ENCODE measurements around the gene EML4.
"Not testable (repeated sequence)": the region's sequence is repeated elsewhere in the genome, so short reads cannot be mapped to it uniquely, and the experiment has no call there.

Gene EML4

GRCh38 chr2:42267530-42267929, 98.4 kb downstream of the EML4 start:
- POLR2A ChIA-PET: no interaction called here
- Histone ChIP-seq H3K27ac (ENCODE audit: insufficient read depth in 1 of 2, low read depth in 1 of 2, low read length in 2 of 2, poor library complexity in 1 of 2, severe bottlenecking in 2 of 2) (no peak overlapping the region), H3K4me1 (ENCODE audit: control extremely low read depth in 1 of 4, control insufficient read depth in 4 of 4, insufficient read depth in 4 of 4, low read length in 3 of 4) (peaks cover 0 to 3% (median 0%) of the 10 kb centered on the region in 4 experiments), H3K4me3 (ENCODE audit: control insufficient read depth in 1 of 7, extremely low read depth in 1 of 7, insufficient read depth in 4 of 7, low read depth in 2 of 7, low read length in 6 of 7) (no peak overlapping the region), H3K36me3 (ENCODE audit: control insufficient read depth in 4 of 4, insufficient read depth in 4 of 4, low read length in 3 of 4) (peaks cover 0 to 3% (median 1%) of the 10 kb centered on the region in 4 experiments), H3K9me3 (ENCODE audit: control extremely low read depth in 1 of 5, control insufficient read depth in 4 of 5, insufficient read depth in 2 of 5, low read depth in 1 of 5, low read length in 4 of 5) (no peaks in the 10 kb centered on the region), H3K27me3 (replicated peaks in 2 of 5; ENCODE audit: control insufficient read depth in 4 of 5, insufficient read depth in 5 of 5, low read length in 4 of 5) (no peaks in the 10 kb centered on the region)
- no peak for DNase-seq
- WGBS (ENCODE audit: insufficient coverage): no CpG with 5 or more reads among the region's 1 CpG
- CTCF ChIA-PET: interaction anchor here (0.7 kb wide), 1 partner anchor 12 kb away, joined by 4 read pairs; no protein-coding TSS in a partner anchor

GRCh38 chr2:42268528-42269151, 99.5 kb downstream of the EML4 start:
- DNase-seq: no peak
- WGBS (ENCODE audit: insufficient coverage): no CpG with 5 or more reads among the region's 5 CpGs
- POLR2A ChIA-PET: no interaction called here
- CTCF ChIA-PET: no interaction called here
- Histone ChIP-seq H3K4me3 (ENCODE audit: control insufficient read depth in 1 of 7, extremely low read depth in 1 of 7, insufficient read depth in 4 of 7, low read depth in 2 of 7, low read length in 6 of 7) (no peak overlapping the region), H3K9me3 (ENCODE audit: control extremely low read depth in 1 of 5, control insufficient read depth in 4 of 5, insufficient read depth in 2 of 5, low read depth in 1 of 5, low read length in 4 of 5) (no peaks in the 10 kb centered on the region), H3K27ac (ENCODE audit: insufficient read depth in 1 of 2, low read depth in 1 of 2, low read length in 2 of 2, poor library complexity in 1 of 2, severe bottlenecking in 2 of 2) (no peak overlapping the region), H3K4me1 (ENCODE audit: control extremely low read depth in 1 of 4, control insufficient read depth in 4 of 4, insufficient read depth in 4 of 4, low read length in 3 of 4) (peaks cover 0 to 3% (median 0%) of the 10 kb centered on the region in 4 experiments), H3K27me3 (replicated peaks in 2 of 5; ENCODE audit: control insufficient read depth in 4 of 5, insufficient read depth in 5 of 5, low read length in 4 of 5) (no peaks in the 10 kb centered on the region), H3K36me3 (ENCODE audit: control insufficient read depth in 4 of 4, insufficient read depth in 4 of 4, low read length in 3 of 4) (peaks cover 0 to 3% (median 1%) of the 10 kb centered on the region in 4 experiments)

- Histone ChIP-seq H3K27ac (ENCODE audit: insufficient read depth in 1 of 2, low read depth in 1 of 2, low read length in 2 of 2, poor library complexity in 1 of 2, severe bottlenecking in 2 of 2) (no peak overlapping the region), H3K4me3 (ENCODE audit: control insufficient read depth in 1 of 7, extremely low read depth in 1 of 7, insufficient read depth in 4 of 7, low read depth in 2 of 7, low read length in 6 of 7) (no peak overlapping the region), H3K9me3 (ENCODE audit: control extremely low read depth in 1 of 5, control insufficient read depth in 4 of 5, insufficient read depth in 2 of 5, low read depth in 1 of 5, low read length in 4 of 5) (no peaks in the 10 kb centered on the region), H3K36me3 (ENCODE audit: control insufficient read depth in 4 of 4, insufficient read depth in 4 of 4, low read length in 3 of 4) (peaks cover 0 to 2% (median under 1%) of the 10 kb centered on the region in 4 experiments), H3K27me3 (replicated peaks in 2 of 5; ENCODE audit: control insufficient read depth in 4 of 5, insufficient read depth in 5 of 5, low read length in 4 of 5) (no peaks in the 10 kb centered on the region), H3K4me1 (ENCODE audit: control extremely low read depth in 1 of 4, control insufficient read depth in 4 of 4, insufficient read depth in 4 of 4, low read length in 3 of 4) (peaks cover 0 to 3% (median 0%) of the 10 kb centered on the region in 4 experiments)
- POLR2A ChIA-PET: no interaction called here
- DNase-seq: no peak
- CTCF ChIA-PET: no interaction called here
- WGBS (ENCODE audit: insufficient coverage): 95% methylated on average over 4 of the region's 5 CpGs
Observed at GRCh38 chr2:42270757-42271156, 101.6 kb downstream of the EML4 start.

GRCh38 chr2:42271246-42271645, 102.1 kb downstream of the EML4 start:
- H3K4me3 ChIP-seq (ENCODE audit: control insufficient read depth in 1 of 7, extremely low read depth in 1 of 7, insufficient read depth in 4 of 7, low read depth in 2 of 7, low read length in 6 of 7); CTCF ChIA-PET: not testable (repeated sequence)
- 83% methylated on average over 3 of the region's 5 CpGs for WGBS (ENCODE audit: insufficient coverage)

GRCh38 chr2:42274863-42275262, 105.7 kb downstream of the EML4 start:
- CTCF ChIA-PET: interaction anchor here (1.0 kb wide), 1 partner anchor 10 kb away, joined by 3 read pairs; no protein-coding TSS in a partner anchor
- Histone ChIP-seq H3K9me3 (ENCODE audit: control extremely low read depth in 1 of 5, control insufficient read depth in 4 of 5, insufficient read depth in 2 of 5, low read depth in 1 of 5, low read length in 4 of 5) (no peaks in the 10 kb centered on the region), H3K36me3 (ENCODE audit: control insufficient read depth in 4 of 4, insufficient read depth in 4 of 4, low read length in 3 of 4) (peaks cover 0 to 6% (median 1%) of the 10 kb centered on the region in 4 experiments), H3K27me3 (replicated peaks in 2 of 5; ENCODE audit: control insufficient read depth in 4 of 5, insufficient read depth in 5 of 5, low read length in 4 of 5) (no peaks in the 10 kb centered on the region), H3K27ac (ENCODE audit: insufficient read depth in 1 of 2, low read depth in 1 of 2, low read length in 2 of 2, poor library complexity in 1 of 2, severe bottlenecking in 2 of 2) (no peak overlapping the region), H3K4me1 (ENCODE audit: control extremely low read depth in 1 of 4, control insufficient read depth in 4 of 4, insufficient read depth in 4 of 4, low read length in 3 of 4) (peaks cover 0 to 3% (median 0%) of the 10 kb centered on the region in 4 experiments), H3K4me3 (ENCODE audit: control insufficient read depth in 1 of 7, extremely low read depth in 1 of 7, insufficient read depth in 4 of 7, low read depth in 2 of 7, low read length in 6 of 7) (no peak overlapping the region)
- DNase-seq: no peak
- POLR2A ChIA-PET: no interaction called here
- WGBS (ENCODE audit: insufficient coverage): no CpG with 5 or more reads among the region's 2 CpGs

More at GRCh38 chr2:42271246-42271645, 102.1 kb downstream of the EML4 start:
- H3K36me3 ChIP-seq (ENCODE audit: control insufficient read depth in 4 of 4, insufficient read depth in 4 of 4, low read length in 3 of 4); DNase-seq; H3K9me3 ChIP-seq (ENCODE audit: control extremely low read depth in 1 of 5, control insufficient read depth in 4 of 5, insufficient read depth in 2 of 5, low read depth in 1 of 5, low read length in 4 of 5); H3K4me1 ChIP-seq (ENCODE audit: control extremely low read depth in 1 of 4, control insufficient read depth in 4 of 4, insufficient read depth in 4 of 4, low read length in 3 of 4); H3K27ac ChIP-seq (ENCODE audit: insufficient read depth in 1 of 2, low read depth in 1 of 2, low read length in 2 of 2, poor library complexity in 1 of 2, severe bottlenecking in 2 of 2); POLR2A ChIA-PET; H3K27me3 ChIP-seq (replicated peaks in 2 of 5; ENCODE audit: control insufficient read depth in 4 of 5, insufficient read depth in 5 of 5, low read length in 4 of 5): not testable (repeated sequence)

- H3K27ac ChIP-seq (ENCODE audit: insufficient read depth in 1 of 2, low read depth in 1 of 2, low read length in 2 of 2, poor library complexity in 1 of 2, severe bottlenecking in 2 of 2): no peak overlapping the region
- CTCF ChIA-PET: no interaction called here
Observed at GRCh38 chr2:42281416-42282081, 112.4 kb downstream of the EML4 start.

GRCh38 chr2:42284019-42284418, 114.9 kb downstream of the EML4 start:
- Histone ChIP-seq H3K4me3 (ENCODE audit: control insufficient read depth in 1 of 7, extremely low read depth in 1 of 7, insufficient read depth in 4 of 7, low read depth in 2 of 7, low read length in 6 of 7) (no peak overlapping the region), H3K27ac (ENCODE audit: insufficient read depth in 1 of 2, low read depth in 1 of 2, low read length in 2 of 2, poor library complexity in 1 of 2, severe bottlenecking in 2 of 2) (no peak overlapping the region), H3K4me1 (ENCODE audit: control extremely low read depth in 1 of 4, control insufficient read depth in 4 of 4, insufficient read depth in 4 of 4, low read length in 3 of 4) (no peaks in the 10 kb centered on the region), H3K9me3 (ENCODE audit: control extremely low read depth in 1 of 5, control insufficient read depth in 4 of 5, insufficient read depth in 2 of 5, low read depth in 1 of 5, low read length in 4 of 5) (no peaks in the 10 kb centered on the region), H3K36me3 (ENCODE audit: control insufficient read depth in 4 of 4, insufficient read depth in 4 of 4, low read length in 3 of 4) (peaks cover 0 to 10% (median 6%) of the 10 kb centered on the region in 4 experiments), H3K27me3 (replicated peaks in 2 of 5; ENCODE audit: control insufficient read depth in 4 of 5, insufficient read depth in 5 of 5, low read length in 4 of 5) (no peaks in the 10 kb centered on the region)
- ChIA-PET CTCF (interaction anchor here (1.0 kb wide), 1 partner anchor 88 kb away, joined by 3 read pairs; no protein-coding TSS in a partner anchor), POLR2A (no interaction called here)
- no CpG with 5 or more reads among the region's 6 CpGs for WGBS (ENCODE audit: insufficient coverage)
- DNase-seq: no peak

More at GRCh38 chr2:42281416-42282081, 112.4 kb downstream of the EML4 start:
- 83% methylated on average over 1 of the region's 2 CpGs for WGBS (ENCODE audit: insufficient coverage)
- Histone ChIP-seq H3K9me3 (ENCODE audit: control extremely low read depth in 1 of 5, control insufficient read depth in 4 of 5, insufficient read depth in 2 of 5, low read depth in 1 of 5, low read length in 4 of 5) (no peaks in the 10 kb centered on the region), H3K27me3 (replicated peaks in 2 of 5; ENCODE audit: control insufficient read depth in 4 of 5, insufficient read depth in 5 of 5, low read length in 4 of 5) (no peaks in the 10 kb centered on the region), H3K36me3 (ENCODE audit: control insufficient read depth in 4 of 4, insufficient read depth in 4 of 4, low read length in 3 of 4) (peaks cover 0 to 14% (median 7%) of the 10 kb centered on the region in 4 experiments), H3K4me3 (ENCODE audit: control insufficient read depth in 1 of 7, extremely low read depth in 1 of 7, insufficient read depth in 4 of 7, low read depth in 2 of 7, low read length in 6 of 7) (no peak overlapping the region), H3K4me1 (ENCODE audit: control extremely low read depth in 1 of 4, control insufficient read depth in 4 of 4, insufficient read depth in 4 of 4, low read length in 3 of 4) (no peaks in the 10 kb centered on the region)
- POLR2A ChIA-PET: interaction anchor here (0.6 kb wide), 1 partner anchor 19 kb away, joined by 3 read pairs; no protein-coding TSS in a partner anchor
- DNase-seq: no peak
